Dedifferentiated amniotic fluid mesenchymal stem cell (primary cell): ENCODE measurements around the gene CALML3.

Experiments used
- DNase-seq: peaks from one replicate; pipeline ENCODE4 v3.0.0-alpha.2; 2016; ENCODE audit errors: extremely low spot score

CALML3 gene

GRCh38 chr10:5567477-5567876 is 42.7 kb downstream of the CALML3 start:
- DNase-seq: no peak

GRCh38 chr10:5568984-5569383 is 44.2 kb downstream of the CALML3 start:
- no peak for DNase-seq

GRCh38 chr10:5569568-5569967 is 44.8 kb downstream of the CALML3 start:
- no peak for DNase-seq

- no peak for DNase-seq
These were observed 45.4 kb downstream of the CALML3 start for GRCh38 chr10:5570007-5570655.

GRCh38 chr10:5570979-5571810 is 46.4 kb downstream of the CALML3 start:
- DNase-seq: no peak

- DNase-seq: no peak
These were observed 47.1 kb downstream of the CALML3 start for GRCh38 chr10:5571826-5572225.

GRCh38 chr10:5573319-5573950 is 48.7 kb downstream of the CALML3 start:
- no peak for DNase-seq

GRCh38 chr10:5573968-5574641 is 49.3 kb downstream of the CALML3 start:
- no peak for DNase-seq

- DNase-seq: no peak
These were observed 49.9 kb downstream of the CALML3 start for GRCh38 chr10:5574642-5575131.

GRCh38 chr10:5575144-5575481 is 50.4 kb downstream of the CALML3 start:
- DNase-seq: no peak

- DNase-seq: no peak
These were observed 50.9 kb downstream of the CALML3 start for GRCh38 chr10:5575482-5576153.

GRCh38 chr10:5576154-5576748 is 51.5 kb downstream of the CALML3 start:
- no peak for DNase-seq
